Fibroblast of pulmonary artery (primary cell): Measurements from ENCODE around the gene MLX.
"Not testable (repeated sequence)": the region's sequence is repeated elsewhere in the genome, so short reads cannot be mapped to it uniquely, and the experiment has no call there.

Experiments
- DNase-seq: peaks from one replicate; pipeline ENCODE4 v3.0.0-alpha.2; 2010; ENCODE audit warnings: low read depth
- H3K4me3 ChIP-seq: replicated peaks from 2 replicates; pipeline ENCODE4 v1.5.1; 2011; ENCODE audit warnings: low read depth, mild to moderate bottlenecking, control low read depth, low read length, moderate library complexity
- TF ChIP-seq, protein P1 (sequence below): IDR thresholded peaks from 2 replicates; pipeline ENCODE4 v1.5.1; 2011; ENCODE audit warnings: mild to moderate bottlenecking, control low read depth, low read length, inconsistent platforms; ENCODE audit errors: missing control alignments

Gene MLX

DNA sequence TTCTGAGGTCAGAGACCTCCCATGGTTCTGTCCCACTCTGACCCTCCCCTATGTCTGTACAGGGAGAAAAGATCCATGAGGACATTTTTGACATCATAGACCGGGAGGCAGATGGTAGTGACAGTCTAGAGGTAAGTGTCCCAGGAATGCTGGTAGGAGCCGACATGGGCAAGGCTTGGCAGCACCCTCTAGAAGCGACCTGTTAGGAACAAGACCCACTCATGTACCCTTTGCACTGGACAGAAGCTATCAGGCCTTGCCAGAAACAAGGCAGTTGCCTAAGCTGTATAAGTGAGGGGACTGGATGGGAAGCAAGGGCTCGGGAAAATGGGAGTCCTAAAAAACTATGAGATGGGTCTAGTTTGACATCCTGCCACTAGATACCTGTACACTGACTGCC lies 45.1 kb downstream of the MLX start:
- TF ChIP-seq, protein P1, sequence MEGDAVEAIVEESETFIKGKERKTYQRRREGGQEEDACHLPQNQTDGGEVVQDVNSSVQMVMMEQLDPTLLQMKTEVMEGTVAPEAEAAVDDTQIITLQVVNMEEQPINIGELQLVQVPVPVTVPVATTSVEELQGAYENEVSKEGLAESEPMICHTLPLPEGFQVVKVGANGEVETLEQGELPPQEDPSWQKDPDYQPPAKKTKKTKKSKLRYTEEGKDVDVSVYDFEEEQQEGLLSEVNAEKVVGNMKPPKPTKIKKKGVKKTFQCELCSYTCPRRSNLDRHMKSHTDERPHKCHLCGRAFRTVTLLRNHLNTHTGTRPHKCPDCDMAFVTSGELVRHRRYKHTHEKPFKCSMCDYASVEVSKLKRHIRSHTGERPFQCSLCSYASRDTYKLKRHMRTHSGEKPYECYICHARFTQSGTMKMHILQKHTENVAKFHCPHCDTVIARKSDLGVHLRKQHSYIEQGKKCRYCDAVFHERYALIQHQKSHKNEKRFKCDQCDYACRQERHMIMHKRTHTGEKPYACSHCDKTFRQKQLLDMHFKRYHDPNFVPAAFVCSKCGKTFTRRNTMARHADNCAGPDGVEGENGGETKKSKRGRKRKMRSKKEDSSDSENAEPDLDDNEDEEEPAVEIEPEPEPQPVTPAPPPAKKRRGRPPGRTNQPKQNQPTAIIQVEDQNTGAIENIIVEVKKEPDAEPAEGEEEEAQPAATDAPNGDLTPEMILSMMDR, result no peak
- no peak for DNase-seq
- no peak overlapping the region for H3K4me3 ChIP-seq

DNA sequence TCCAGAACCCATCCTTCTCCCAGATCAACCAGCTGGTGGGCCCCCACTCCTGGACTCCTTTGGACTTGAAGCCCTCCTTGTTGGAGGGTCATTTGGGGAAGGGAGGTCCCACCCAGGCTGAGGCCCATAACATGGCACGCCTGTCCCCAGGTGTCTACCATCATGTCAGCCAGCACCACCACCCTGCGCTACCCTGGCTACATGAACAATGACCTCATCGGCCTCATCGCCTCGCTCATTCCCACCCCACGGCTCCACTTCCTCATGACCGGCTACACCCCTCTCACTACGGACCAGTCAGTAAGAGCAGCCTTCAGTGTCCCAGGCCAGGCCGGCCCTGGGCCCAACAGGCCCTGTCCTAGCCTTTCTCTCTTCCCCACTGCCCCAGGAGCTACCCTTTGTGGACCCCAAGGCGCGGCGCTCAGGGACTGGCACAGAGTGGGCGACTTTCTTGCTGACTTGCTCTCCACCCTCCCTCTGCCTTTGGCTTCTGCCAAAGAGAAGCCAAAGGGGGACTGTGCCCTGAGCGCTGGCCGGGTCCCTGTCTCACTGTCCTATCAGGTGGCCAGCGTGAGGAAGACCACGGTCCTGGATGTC lies 46.9 kb downstream of the MLX start:
- DNase-seq, result no peak
- H3K4me3 ChIP-seq, result no peak overlapping the region
- TF ChIP-seq, protein P1, result no peak

DNA sequence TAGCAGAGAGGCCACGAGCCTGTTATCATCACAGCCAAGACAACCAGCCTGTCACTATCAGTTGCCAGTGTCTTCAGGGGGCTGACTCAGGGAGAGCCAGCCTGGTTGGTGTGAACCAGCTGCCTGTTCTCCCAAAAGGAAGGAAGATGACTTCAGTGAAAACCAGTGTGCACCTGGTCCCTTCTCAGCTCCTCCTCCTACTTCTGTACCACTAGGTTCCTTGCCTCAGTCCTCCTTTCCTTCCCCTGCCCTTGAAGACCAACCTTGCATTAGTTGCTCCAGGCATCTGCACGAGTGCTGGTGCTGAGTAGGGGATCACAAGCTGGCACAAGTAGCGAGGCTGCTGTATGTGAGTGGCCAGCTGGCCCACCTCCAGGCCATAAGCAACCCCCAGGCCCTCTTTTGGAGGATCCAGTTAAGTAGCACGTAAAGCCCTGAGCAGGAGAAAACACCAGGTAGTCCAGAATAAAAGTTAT lies 51.1 kb downstream of the MLX start:
- TF ChIP-seq, protein P1, result no peak
- no peak for DNase-seq
- no peak overlapping the region for H3K4me3 ChIP-seq

DNA sequence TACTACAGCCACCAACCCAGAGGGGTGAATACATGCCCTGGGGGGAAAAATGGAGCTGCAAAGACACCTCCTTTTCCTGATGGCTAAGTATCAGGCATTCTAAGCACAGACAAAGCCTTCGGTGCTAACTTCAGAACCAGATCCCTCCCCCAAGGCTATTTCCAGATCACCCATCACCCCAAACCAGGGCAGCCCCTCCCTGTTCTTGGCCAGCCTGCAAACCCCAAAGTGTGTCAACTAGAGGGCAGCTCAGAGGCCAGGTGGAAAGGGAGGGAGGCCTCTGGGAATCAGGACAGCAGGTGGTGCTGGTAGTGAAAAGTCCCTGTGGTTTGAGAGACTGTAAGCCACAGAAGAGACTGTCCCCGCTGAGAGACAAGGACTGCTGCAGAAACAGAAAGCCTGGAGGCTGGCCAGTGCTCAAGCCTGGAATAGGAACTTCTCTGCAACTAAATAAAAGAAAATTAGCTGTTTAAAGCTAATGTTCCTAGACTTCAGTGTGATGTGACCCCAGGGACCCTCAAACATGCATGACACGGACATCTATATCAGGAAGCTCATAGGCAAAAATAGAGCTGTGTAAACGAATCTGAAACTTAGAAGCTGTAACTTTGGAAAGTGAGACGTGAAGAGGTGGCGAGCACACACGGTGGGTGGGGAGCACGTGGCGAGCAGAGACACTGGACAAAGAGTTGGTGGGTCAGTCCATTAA lies 51.7 kb downstream of the MLX start:
- DNase-seq, result no peak
- TF ChIP-seq, protein P1, result no peak
- no peak overlapping the region for H3K4me3 ChIP-seq

DNA sequence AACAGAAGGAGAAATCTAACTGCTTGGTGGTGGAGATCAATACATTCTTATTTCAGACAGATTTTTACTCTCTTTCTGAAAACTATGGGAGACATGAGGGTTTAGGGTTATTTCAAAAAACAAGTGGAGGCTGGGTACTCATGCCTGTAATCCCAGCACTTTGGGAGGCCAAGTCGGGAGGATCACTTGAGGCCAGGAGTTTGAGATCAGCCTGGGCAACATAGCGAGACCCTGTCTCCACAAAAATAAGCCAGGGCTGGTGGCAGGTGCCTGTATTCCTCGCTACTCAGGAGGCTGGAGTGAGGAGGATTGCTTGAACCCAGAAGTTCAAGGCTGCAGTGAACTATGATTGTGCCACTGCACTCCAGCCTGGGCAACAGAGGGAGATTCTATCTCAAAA lies 55.1 kb downstream of the MLX start:
- DNase-seq, H3K4me3 ChIP-seq: not testable (repeated sequence)
